ENCODE measurements around the gene SYTL5. TPM values are rescaled to one million over a fixed set of nuclear protein-coding genes. Genes with fewer than 3 reads are reported as not detected.

SYTL5 gene
- total RNA-seq, 1 donor from 2014 or later, result 0.46 TPM

GRCh38 chrX:38000706-38001105 lies 5.6 kb upstream of the SYTL5 start:
- no peak overlapping the region for H3K4me3 ChIP-seq
- intact Hi-C loops (cut with DNase I), result no loop called here
- no peak for ATAC-seq
- H3K27me3 ChIP-seq, result no peaks in the 10 kb centered on the region
- no peak for DNase-seq
- H3K9me3 ChIP-seq, result no peaks in the 10 kb centered on the region
- H3K27ac ChIP-seq, result no peak overlapping the region
- H3K36me3 ChIP-seq, result no peaks in the 10 kb centered on the region
- H3K4me1 ChIP-seq, result no peaks in the 10 kb centered on the region
- TF ChIP-seq CTCF (IDR thresholded peaks at IDR 0.05), result no peak

- ATAC-seq, result no peak
Observed at GRCh38 chrX:38004046-38004445, 2.3 kb upstream of the SYTL5 start.

GRCh38 chrX:38006778-38007177 lies 425 bp downstream of the SYTL5 start:
- intact Hi-C loops (cut with DNase I), result no loop called here
- TF ChIP-seq CTCF (IDR thresholded peaks at IDR 0.05), result no peak
- ATAC-seq, result no peak

More at GRCh38 chrX:38004046-38004445, 2.3 kb upstream of the SYTL5 start:
- TF ChIP-seq CTCF (IDR thresholded peaks at IDR 0.05), result no peak
- DNase-seq, result no peak
- intact Hi-C loops (cut with DNase I), result no loop called here
- Histone ChIP-seq H3K27me3 (no peaks in the 10 kb centered on the region), H3K9me3 (no peaks in the 10 kb centered on the region), H3K27ac (no peak overlapping the region), H3K36me3 (no peaks in the 10 kb centered on the region), H3K4me1 (no peaks in the 10 kb centered on the region), H3K4me3 (no peak overlapping the region)

GRCh38 chrX:38008658-38009057 lies 2.3 kb downstream of the SYTL5 start:
- no peak overlapping the region for H3K4me3 ChIP-seq
- no peak for TF ChIP-seq CTCF (IDR thresholded peaks at IDR 0.05)
- DNase-seq, result no peak
- H3K9me3 ChIP-seq, result no peaks in the 10 kb centered on the region
- no peak for ATAC-seq
- H3K36me3 ChIP-seq, result no peaks in the 10 kb centered on the region
- no peaks in the 10 kb centered on the region for H3K27me3 ChIP-seq
- H3K27ac ChIP-seq, result no peak overlapping the region
- intact Hi-C loops (cut with DNase I), result no loop called here
- no peaks in the 10 kb centered on the region for H3K4me1 ChIP-seq

More at GRCh38 chrX:38006778-38007177, 425 bp downstream of the SYTL5 start:
- no peaks in the 10 kb centered on the region for H3K27me3 ChIP-seq
- no peaks in the 10 kb centered on the region for H3K9me3 ChIP-seq
- no peaks in the 10 kb centered on the region for H3K4me1 ChIP-seq
- DNase-seq, result no peak
- H3K27ac ChIP-seq, result no peak overlapping the region
- H3K4me3 ChIP-seq, result no peak overlapping the region
- no peaks in the 10 kb centered on the region for H3K36me3 ChIP-seq

GRCh38 chrX:38009641-38010040 lies 3.3 kb downstream of the SYTL5 start:
- DNase-seq (no peak), ATAC-seq (no peak)
- no peak overlapping the region for H3K27ac ChIP-seq
- H3K9me3 ChIP-seq, result no peaks in the 10 kb centered on the region
- H3K4me1 ChIP-seq, result no peaks in the 10 kb centered on the region
- intact Hi-C loops (cut with DNase I), result no loop called here
- TF ChIP-seq CTCF (IDR thresholded peaks at IDR 0.05), result no peak
- no peaks in the 10 kb centered on the region for H3K36me3 ChIP-seq
- H3K4me3 ChIP-seq, result no peak overlapping the region
- H3K27me3 ChIP-seq, result no peaks in the 10 kb centered on the region

- Histone ChIP-seq H3K4me3 (no peak overlapping the region), H3K36me3 (no peaks in the 10 kb centered on the region), H3K27ac (peak overlapping the region; percentile 17), H3K9me3 (no peaks in the 10 kb centered on the region), H3K4me1 (no peaks in the 10 kb centered on the region), H3K27me3 (no peaks in the 10 kb centered on the region)
- no peak for DNase-seq
- ATAC-seq, result no peak
- intact Hi-C loops (cut with DNase I), result no loop called here
- no peak for TF ChIP-seq CTCF (IDR thresholded peaks at IDR 0.05)
Observed at GRCh38 chrX:38018766-38019425, 12.5 kb downstream of the SYTL5 start.

Measured in upper lobe of right lung (tissue), 1 donor.